ENCODE results near the gene KRT76.

KRT76 gene

DNA sequence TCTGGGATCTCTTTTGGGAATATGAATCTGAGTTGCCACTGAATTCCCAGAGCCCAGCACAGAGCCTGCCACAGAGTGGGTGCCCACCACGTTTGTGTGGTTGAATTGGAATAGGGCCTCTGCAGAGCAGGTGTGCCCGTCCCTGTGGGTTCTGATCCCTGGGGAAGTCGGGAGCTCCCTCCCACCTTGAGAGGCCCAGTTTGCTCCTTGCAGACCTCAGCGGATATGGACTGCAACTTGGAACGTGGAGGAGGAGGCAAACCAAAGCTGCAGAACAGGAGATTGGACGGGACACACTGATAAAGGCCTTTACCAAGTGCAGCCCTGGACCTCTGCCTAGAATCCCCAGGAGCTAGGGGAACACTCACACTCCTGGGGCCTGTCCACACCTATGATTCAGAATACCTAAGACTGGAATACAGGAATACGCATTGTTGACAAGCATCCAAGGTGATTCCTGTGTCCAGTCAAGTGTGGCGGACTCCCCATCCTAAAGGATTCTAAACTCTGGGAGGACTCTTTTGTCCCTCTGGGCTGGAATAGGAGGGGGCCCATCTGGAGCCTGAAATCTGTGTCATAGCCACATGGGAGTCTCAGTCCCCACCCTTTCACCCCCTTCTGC, 2.4 kb downstream of the KRT76 start:
- no peak overlapping the region for H3K27ac ChIP-seq

DNA sequence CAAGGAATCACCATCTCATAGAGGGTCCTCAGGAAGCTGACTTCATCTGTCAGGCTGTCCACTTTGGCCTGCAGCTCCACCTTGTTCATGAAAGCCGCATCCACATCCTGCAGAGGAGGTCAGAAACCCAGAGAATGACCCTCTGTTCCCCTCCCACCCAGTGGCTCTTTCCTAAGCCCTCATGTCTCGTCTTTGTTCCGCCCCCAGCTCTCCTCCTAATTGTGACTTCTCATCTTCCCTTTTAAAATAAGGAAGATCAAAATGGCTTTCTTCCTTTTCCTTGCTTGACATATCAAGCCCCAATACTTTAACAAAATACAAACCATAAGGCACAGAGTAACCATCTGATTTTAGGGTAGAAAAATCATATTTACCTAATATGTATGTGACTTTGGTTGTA, 4.4 kb downstream of the KRT76 start:
- no peak for TF ChIP-seq ZFX (IDR thresholded peaks at IDR 0.05; ENCODE audit: borderline replicate concordance)
- TF ChIP-seq, protein P1, sequence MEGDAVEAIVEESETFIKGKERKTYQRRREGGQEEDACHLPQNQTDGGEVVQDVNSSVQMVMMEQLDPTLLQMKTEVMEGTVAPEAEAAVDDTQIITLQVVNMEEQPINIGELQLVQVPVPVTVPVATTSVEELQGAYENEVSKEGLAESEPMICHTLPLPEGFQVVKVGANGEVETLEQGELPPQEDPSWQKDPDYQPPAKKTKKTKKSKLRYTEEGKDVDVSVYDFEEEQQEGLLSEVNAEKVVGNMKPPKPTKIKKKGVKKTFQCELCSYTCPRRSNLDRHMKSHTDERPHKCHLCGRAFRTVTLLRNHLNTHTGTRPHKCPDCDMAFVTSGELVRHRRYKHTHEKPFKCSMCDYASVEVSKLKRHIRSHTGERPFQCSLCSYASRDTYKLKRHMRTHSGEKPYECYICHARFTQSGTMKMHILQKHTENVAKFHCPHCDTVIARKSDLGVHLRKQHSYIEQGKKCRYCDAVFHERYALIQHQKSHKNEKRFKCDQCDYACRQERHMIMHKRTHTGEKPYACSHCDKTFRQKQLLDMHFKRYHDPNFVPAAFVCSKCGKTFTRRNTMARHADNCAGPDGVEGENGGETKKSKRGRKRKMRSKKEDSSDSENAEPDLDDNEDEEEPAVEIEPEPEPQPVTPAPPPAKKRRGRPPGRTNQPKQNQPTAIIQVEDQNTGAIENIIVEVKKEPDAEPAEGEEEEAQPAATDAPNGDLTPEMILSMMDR (IDR thresholded peaks at IDR 0.05), result no peak
- no peak overlapping the region for H3K27ac ChIP-seq

More for the DNA sequence above, 2.4 kb downstream of the KRT76 start:
- no peak for TF ChIP-seq ZFX (IDR thresholded peaks at IDR 0.05; ENCODE audit: borderline replicate concordance)
- TF ChIP-seq, protein P1 (IDR thresholded peaks at IDR 0.05), result no peak

DNA sequence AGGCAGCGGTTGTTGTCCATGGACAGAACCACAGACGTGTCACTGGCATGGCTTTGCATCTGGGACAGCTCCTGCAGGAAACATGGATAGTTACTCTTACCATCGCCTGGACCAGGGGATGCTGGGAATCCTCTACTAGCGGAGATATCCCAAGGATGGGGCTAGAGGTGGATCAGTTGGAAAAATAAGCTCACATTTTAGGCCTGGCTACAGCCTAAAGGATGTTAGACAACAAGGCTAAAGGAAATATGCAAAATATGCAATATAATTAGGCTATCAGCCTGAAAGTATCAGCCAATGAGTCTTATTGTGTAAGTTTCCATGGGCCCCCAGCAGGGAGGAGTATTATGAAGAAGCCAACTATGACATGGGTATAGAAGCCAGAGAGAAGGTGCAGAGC, 5.0 kb downstream of the KRT76 start:
- no peak overlapping the region for H3K27ac ChIP-seq
- TF ChIP-seq, protein P1 (IDR thresholded peaks at IDR 0.05), result no peak
- no peak for TF ChIP-seq ZFX (IDR thresholded peaks at IDR 0.05; ENCODE audit: borderline replicate concordance)

DNA sequence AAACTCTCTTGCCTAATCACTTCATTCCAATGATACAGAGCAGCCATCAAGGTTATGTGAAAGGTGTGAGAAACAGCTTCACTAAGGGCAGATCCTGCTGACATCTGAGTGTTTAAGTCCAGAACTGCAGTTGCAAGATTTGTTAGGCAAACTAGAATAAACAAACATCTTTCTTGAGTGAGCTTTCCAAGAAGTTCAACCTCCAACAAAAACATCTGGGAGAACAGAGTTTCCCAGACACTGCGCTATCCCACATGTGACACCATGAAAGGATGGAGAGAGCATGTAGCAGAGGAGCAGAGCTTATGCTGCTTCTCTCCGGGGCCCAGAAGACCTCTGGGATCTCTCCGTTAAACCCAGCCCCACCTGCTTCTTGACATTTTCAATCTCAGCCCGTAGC, 5.6 kb downstream of the KRT76 start:
- no peak overlapping the region for H3K27ac ChIP-seq
- TF ChIP-seq, protein P1 (IDR thresholded peaks at IDR 0.05), result no peak
- TF ChIP-seq ZFX (IDR thresholded peaks at IDR 0.05; ENCODE audit: borderline replicate concordance), result no peak

DNA sequence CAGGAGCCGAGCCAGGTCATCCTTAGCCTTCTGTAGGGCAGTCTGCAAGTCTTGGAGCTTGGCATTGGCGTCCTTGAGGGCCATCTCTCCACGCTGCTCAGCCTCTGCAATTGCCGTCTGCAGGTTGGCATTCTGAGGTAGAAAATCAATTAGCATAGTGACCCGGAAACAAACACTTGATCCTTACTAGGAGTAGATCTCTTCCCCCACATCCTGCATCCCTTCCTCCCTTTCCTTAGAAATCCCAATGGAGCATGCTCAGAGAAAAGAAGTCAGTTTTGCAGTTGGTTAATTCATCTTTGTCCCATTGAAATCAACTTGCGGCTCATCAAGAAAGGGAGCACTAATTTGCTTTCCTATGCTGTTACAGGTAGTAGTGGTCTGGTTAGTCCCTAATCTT, 6.1 kb downstream of the KRT76 start:
- no peak for TF ChIP-seq ZFX (IDR thresholded peaks at IDR 0.05; ENCODE audit: borderline replicate concordance)
- TF ChIP-seq, protein P1 (IDR thresholded peaks at IDR 0.05), result no peak

DNA sequence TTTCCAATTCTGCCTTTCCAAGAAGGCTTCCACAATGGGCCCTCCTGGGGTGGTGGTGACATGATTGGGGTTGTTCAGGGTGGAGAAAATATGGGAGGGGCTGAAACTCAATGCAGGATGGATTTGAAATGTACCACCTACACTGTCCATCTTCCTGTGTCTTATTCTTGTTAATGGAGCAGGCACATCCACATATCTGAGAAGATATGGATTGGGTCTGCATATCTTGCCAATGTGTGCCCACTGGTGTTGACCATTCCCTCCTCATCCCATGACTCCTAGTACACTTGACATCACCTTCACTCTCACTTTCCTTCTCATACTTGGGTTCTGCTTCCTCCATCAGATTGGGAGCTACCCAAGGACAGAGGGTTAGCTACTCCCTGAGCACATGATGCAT, 7.2 kb downstream of the KRT76 start:
- TF ChIP-seq, protein P1 (IDR thresholded peaks at IDR 0.05), result no peak
- no peak for TF ChIP-seq ZFX (IDR thresholded peaks at IDR 0.05; ENCODE audit: borderline replicate concordance)
- H3K27ac ChIP-seq, result no peak overlapping the region

More for the DNA sequence above, 6.1 kb downstream of the KRT76 start:
- H3K27ac ChIP-seq, result no peak overlapping the region

DNA sequence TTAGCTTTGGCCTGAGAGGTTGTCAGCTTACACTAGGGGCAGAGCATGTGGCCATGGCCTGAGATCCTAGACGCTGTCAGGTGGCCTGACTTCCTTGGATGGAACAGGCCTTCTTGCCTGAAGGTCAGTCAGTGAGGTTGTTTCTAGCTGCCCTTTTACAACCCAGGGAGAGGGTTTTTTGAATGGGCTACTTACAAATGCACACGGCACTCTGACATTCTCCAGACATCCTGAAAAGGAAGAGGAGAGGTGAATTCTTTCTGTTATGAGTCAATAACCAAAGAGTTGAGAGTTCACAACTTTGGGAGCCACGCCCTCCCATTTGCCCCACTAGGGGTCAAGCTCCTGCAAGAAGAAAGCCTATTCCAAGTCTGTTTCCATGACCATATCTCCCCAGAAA, 7.8 kb downstream of the KRT76 start:
- H3K27ac ChIP-seq, result no peak overlapping the region
- no peak for TF ChIP-seq ZFX (IDR thresholded peaks at IDR 0.05; ENCODE audit: borderline replicate concordance)
- TF ChIP-seq, protein P1 (IDR thresholded peaks at IDR 0.05), result no peak
